HG03196 (cell line): ENCODE data around the gene RER1.

ENCODE experiments used
- ATAC-seq: cut with Tn5 transposase; IDR thresholded peaks from one replicate; pipeline ENCODE4 v1.9.1; 2021; ENCODE audit not compliant: unreplicated experiment

RER1 gene

DNA sequence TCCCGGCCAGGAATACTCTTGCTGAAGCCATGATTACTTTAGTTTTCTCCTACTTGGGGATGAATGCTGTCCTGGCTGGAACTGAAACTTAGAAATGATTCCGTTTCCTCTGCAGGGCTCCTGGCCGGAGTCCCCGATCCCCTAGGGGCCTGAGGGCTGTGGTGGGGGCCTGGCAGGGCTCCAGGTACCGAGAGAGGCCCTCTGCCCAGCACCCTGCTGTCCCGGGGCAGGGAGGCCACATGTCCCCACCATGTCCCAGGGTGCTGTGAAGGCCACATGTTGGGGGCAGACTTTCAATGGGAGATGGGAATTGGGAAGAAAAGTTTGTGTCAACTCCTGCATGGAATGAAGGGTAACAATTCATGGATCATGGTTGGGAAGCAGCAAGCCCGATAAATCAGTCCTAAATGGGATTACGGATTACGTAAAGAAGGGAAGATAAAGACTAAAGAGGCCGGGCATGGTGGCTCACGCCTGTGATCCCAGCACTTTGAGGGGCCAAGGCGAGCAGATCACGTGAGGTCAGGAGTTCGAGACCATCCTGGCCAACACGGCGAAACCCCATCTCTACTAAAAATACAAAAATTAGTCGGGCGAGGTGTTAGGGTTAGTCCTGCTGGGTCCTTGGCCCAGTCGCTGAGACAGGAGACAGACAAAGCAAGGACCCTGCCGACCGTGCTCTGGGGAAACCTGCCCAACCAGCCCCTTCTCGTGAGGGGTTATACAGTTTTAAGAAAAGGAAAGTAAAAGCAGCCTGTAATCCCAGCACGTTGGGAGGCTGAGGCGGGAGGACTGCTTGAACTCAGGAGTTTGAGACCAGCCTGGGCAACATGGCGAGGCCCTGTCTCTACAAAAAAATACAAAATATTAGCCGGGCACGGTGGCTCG lies 37.8 kb upstream of the RER1 start:
- ATAC-seq: no peak

DNA sequence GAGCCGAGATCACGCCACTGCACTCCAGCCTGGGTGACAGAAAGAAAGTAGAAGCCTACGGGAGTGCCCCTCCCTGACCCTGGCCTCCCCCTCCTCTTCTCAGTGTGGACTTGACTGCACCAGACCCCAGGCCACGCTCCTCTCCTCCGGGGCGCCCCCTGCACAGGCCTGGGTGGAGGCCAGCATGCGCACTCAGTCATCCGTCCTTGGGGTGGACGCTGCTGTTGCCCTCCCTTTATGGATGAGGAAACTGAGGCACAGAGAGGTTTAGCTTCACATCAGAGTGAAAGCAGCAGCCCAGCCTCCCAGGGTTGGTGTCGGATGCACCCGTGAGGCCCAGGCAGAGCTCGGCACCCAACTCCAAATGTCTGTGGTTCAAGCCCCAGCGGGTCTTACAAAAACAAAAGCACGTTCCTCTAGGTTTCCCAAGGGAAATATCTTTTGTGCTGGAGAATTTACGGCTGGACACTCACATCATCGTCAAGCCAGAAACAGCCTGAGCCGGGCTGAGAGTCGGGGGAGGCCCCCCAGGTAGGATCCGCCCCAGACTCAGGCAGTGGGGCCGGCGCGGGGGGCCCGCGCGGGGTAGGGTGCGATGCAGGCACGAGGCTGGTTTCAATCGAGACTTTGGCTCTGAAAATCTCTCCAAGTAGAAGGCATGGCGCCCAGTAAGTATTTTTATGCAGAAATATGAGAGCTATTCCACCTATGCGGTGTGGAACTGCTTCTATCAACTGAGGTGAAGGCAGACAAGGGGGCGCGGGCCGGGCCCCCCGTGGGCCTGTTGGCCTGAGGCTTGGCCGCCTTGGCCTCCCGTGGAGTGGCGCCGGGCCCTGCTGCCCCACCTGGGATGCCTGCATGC lies 36.9 kb upstream of the RER1 start:
- no peak for ATAC-seq

DNA sequence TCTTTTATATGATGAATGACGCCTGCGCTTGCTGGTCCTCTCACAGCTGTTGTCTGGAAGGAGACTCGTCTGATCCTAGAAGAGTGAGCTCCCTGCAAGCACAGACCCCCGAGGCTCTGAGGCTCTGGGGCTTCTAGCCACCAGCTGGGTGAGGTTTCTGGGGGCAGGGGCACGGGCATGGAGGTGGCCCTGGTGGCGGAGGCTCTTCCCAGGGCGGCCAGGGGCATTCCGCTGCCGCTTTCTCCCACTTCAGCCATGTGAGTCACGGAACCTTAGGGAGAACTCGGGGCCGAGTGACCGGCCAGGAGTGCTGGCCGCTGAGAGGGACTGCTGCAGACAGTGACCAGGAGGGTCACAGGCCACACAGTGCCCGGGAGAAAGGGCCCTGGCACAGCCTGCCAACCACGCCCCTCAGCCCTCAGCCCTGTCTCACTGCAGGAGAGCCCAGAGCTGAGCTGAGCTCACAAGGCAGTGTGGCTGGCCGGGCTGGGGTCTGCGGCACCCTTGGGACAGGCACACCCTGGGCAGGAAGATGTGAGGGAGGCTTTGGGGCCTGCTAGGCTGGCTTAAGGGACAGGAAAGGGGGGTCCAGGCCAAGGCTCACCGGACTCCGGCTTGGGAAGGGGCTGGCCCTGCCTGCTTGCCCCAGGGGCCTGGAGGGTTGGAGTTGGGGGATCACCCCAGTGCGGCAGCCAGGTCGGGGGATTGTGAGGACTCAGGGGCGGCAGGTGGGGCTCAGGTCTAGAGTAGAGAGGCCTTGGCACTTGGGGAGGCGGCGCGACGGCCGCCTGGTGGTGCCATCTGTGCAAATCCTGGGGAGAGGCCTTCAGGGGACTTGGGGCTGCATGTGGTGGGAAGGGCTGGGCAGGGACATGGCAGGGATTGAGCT lies 36.0 kb upstream of the RER1 start:
- no peak for ATAC-seq

DNA sequence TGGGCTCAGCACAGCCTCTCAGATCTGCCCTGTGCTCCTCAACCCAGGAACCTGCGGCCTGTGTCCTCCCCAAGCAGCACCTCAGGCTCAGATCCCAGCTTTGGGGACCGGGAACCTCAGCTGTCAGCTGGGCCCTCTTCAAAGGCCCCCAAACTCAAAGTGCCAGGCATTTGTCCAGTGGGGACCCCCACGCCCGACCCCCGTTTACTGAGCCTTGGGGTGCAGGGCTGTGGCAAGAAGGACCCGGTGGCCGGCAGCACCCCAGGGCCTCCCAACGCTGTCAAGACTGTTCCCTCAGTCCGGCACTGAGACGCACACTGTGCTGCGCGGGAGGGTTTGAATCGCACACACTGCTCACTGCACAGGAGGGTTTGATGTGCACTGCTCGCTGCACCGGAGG lies 35.2 kb upstream of the RER1 start:
- no peak for ATAC-seq

DNA sequence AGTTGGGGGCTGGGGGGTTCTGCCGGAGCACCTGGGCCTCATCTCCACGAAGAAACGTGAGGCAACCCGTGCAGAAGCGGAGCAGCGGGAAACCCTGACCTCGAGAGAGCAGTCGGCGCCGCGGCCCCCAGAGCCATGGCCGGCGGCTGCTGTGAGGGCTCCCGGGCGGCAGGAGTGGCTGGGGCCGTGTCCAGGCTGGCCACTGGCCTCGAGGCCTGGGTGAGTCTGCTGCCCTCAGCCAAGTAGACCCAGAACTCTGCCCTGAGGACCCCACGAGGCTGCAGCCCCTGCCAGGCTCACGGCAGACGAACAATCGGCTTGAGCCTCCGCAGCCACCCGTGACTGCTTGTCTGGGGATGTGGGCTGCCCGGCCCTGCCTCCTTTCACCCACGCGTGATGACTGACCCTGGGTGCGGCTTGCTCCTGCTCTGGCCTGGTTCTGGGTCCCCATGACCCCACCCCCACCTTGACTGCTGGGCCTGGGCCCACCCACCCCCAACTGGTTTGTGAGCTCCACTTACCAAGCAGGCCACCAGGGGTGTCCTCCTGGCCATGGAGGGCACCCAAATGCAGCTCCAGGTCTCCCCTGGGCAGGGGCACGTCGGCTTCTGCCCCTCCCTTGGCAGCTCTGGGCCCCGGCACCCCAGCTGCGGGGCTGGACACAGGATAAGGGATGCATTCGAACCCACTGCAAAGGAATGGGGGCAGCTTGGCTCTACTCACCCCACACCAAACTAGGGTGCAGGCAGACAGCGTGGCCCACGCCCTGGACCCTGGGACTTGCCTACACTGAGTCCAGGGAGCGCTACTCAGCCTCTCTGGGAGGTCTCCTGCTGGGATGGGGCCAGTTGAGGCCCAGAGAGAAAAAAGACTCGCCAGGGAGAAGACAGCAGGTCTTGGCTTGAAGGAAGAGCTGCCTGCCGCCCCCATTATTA lies 34.5 kb upstream of the RER1 start:
- ATAC-seq: no peak

DNA sequence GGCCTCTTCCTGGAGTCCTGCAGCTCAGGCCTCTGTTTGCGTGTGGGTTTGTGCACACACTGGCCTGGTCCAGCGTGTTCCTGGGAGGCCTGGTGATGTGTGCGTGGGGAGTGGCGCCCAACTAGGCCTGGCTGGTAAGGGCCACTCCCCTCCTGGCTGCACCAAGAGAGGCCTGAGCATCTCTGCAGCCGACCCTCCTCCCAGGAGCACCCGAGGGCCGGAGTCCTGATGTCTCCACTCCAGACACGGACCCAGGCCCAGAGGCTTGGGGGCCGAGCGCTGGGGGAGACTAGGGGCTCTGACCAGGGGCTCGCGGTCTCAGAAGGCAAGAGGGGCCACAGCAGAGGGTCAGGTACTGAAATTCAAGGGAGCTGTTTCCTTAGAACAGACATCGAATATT lies 33.6 kb upstream of the RER1 start:
- ATAC-seq: no peak

DNA sequence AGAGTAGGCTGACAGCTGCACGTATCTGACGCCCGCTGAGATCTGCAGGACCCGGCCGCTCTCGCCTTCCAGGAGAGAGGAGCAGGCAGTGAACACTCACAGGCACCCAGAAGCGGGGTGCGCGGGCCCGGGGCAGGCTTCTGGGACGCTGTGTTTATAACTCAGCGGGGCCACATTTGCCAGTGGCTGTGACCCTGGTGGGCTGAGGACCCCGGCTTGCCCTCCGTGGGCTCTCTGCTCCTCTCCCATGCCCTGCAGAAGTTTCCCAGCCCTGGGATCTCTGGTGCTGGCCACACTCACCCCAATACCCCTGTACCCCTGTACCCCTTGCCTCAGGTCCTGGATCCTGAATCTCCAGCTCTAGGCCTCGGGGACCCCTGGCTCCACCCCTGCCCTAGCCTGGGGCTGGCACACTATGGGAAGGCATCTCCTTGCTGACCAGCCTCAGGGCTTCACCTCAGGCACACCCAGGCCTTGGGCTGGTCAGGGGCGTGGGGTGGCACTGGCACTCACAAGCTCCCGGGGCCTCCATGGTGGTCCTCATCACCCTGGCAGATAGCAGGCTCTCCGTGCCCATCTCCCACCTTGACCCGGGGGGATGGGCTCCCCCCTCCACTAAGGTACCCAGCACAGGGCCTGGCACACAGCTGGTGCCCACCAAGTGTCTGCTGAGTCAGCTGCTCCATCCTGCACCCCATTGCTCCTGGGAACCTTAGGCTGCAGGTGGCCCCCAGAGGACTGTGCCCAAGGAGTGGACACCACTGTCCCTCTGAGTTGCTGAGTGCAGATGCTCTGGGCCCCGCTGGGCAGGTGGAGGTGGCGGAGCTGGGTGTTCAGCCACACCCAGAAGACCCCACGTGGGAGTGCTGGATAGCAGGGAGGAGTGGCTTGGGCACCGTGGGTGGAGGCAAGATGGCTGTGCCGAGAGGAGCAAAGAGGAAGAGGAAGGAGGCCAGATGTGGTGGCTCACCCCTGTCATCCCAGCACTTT lies 32.7 kb upstream of the RER1 start:
- ATAC-seq: no peak

DNA sequence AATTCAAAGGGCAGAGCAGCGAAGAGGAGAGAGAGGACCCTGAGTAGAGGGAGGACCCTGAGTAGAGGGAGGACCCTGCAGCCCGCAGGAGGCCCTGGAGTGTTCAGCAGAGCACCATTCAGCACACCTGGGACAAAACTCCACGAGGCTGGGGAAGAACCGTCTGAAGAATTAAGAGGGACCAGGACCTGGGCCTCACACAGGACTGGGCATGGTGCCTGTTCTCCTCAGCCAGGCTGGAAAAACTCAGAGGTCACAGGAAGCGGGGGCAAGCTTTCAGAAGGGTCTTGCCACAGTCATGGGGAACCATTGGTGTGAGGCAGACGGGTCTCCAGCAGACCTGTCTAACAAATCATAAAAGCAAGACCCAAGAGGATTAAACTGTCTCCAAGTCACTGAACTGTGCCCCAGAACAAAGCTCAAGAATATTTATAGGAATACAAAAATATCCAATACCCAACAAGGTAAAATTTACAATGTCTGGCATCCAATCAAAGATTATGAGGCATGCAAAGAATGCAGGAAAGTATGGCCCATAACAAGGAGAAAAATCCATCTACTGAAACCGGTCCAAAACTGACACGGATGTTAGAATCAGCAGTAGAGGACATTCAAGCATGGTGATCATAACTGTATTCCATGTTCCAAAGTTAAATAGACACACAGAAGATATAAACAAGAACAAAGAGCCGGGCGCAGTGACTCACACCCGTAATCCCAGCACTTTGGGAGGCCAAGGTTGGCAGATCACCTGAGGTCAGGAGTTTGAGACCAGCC lies 30.9 kb upstream of the RER1 start:
- ATAC-seq: no peak

DNA sequence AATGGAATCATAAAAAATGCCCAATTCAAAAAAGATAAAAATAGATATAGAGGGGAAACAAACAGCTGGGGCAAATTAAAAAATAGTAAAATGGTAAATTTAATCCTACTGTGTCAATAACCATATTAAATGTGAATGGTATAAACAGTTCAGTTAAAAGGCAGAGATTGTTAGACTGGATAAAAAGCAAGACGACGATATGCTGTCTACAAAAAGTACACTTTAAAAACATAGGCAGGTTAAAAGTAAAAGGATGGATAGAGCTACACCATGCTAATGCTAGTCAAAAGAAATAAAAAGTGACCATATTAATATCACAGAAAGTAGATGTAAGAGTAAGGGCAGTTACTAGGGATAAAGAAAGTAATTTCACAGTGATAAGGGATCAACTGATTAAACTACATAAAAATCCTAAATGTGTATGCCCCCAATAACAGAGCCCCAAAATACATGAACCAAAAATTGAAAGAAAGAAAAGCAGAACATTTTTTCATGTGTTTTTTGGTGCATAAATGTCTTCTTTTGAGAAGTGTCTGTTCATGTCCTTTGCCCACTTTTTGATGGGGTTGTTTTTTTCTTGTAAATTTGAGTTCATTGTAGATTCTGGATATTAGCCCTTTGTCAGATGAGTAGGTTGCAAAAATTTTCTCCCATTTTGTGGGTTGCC lies 27.7 kb upstream of the RER1 start:
- ATAC-seq: no peak

DNA sequence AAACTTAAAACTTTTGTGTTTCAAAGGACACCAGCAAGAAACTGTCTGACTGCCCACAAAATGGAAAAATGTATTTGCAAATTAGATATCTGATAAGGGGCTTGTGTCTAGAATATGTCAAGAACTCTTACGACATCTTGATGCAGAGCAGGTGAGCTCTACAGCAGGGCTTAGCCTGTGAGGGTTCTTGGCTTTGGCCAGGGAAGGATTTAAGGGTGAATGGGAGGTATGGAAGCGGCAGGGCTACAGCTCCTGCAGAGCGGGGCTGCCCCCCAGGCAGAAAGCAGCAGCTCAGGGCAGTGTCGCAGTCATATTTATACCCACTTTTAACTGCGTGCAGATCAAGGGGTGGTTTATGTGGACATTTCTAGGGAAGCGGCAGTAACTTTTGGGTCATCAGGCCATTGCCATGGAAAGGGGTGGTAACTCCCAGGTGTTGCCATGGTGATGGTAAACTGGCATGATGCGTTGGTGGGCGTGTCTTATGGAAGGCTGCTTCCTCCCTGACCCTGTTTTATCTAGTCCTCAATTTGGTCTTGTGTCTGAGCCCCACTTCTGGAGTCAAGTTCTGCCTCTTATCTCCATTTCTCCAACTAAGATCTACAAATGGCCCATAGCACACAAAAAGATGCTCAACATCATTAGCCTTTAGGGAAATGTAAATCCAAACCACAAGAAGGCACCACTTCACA lies 23.4 kb upstream of the RER1 start:
- no peak for ATAC-seq

DNA sequence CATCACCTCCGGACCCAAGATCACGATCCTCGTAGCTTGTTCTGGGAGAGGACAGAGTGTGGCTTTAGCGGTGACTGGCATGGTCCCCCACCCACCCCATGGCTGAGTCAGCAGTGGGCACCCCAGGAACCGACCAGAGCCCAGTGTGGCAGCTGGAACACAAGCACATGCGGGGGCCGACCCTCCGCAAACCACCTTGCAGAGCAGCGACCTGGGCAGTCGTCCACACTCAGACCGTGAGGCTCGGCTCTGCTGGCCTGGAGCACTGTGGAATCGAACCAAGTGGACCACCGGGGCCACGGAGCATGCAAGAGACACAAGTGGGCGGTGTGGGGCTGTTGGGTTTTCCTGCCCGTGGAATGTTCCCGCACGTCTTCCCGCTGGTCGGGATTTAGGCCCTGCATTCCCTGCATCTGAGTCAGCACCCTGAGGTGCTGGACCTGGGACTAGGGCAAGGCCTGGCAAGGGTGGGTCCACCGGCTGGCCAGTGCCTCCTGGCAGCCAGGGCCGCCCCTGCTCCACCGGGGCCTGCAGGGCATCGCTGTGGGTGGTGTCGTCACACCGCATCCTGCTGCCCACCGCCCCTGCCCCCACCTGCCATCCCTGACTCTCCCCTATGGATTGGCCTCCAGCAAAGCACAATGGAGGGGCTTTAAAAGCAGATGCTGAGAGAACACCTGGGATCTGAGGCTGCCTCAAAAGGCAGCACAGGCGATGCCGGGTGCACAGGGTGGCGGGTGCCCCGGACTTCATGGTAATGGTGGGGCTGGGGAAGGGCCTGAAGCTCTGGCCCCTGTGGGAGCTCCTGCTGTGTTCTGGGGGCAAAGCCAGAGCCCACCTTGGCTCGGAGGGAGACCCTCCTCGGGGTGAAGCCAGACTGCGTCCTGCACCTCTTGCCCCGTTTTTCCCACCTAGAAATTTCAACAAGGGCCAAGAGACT lies 18.8 kb upstream of the RER1 start:
- ATAC-seq: no peak

DNA sequence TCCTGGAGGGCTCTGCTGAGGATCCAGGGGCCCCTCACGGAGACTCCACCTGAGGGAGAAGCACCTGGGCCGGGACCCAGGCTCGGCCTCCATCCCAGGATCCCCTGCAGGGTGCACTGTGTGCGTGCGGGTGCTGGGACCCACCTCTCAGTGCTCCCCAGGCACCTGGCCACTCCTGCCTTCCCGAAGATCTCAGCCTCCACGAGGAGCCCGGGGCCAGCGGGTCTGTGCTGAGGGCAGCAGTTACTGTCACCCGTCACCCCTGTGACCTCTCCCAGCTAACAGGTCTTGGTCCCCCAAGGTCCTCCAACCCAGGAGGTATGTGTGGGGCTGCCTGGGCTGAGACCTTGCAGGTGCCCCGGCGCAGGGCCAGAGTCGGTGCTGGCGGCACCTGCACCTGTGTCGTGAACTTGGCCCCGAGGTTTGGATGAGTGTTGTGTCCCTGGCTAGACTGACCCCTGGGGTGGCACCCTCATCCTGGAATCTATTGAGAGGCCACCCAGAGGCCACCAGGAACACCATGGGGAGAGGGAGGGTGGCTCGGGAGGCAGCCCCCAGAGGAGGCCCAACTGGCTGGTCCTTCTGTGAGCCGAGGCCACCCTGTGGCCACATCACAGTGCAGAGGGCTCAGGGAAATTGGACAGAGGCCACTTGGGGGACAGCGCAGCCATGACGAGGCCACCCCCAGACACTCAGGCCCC lies 17.9 kb upstream of the RER1 start:
- no peak for ATAC-seq

DNA sequence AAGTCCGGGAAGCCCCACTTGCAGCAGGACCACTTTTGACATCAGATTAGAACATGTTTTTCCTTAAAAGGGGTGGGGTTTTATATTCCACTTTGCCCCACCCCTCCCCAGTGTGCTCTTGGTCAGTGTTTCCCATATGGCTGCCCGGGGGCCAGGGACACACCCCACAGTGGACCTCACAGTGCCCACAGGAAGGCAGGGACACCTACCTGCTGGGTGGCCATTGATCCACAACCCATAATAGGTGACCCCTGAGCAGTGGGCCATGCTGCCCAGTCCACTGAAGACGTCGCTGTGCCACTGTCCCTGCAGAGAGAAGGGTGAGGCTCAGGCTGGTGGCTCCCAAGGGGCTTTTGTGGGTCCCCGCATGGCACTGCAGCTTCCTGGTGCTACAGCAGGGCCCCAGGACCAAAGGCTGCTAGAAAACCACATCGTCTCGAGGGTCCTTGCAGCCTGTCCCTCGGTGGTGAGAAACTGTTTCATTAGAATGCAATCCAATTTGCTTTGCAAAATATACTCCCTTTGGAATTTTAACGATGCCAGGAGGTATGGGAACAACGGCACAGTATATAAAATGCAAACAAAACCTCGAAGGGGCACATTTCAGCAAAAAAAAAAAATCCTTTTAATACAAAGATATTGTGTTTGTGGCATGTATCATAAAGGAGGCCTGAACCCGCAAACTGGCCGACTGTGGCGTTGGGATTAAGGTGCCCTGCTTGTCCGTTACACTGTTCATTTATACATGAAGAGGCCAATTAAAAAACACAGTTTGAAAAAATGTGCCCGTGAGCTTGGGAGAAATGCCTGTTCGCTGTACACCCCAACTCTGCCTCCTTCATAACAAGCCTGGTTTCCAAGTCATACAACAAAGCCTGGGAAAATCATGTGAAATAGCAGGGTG lies 17.1 kb upstream of the RER1 start:
- ATAC-seq: no peak

DNA sequence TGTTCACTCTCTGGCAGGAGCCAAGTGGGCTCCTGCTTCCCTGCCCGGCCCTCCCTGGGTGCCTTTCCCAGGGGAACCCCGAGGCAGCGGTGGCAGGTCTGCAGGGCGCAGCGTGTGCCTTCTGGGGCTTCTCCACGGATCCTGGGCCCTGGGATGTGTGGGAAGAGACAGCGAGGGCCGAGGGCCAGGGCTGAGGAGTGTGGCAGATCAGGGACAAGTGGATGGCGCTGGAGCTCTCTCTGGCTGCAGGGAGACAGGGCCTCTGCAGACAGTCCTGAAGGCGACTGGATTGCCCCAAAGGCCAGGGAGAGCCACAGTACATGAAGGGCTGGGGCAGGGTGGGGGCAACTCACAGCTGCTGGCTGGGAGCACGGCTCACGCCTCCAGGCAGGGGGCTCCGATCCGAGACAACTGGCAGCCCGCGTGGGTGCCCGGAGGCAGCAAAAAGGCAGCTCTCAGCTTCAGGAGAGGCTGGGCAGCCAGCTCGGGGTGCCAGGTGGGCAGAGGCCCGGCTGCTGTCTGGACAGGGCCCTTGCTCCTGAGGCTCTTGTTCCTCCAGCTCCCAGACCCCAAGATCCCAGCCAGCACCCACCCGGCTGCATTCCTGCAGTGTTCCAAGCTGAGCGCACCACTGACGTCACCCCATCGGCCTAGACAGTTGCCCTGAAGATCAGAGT lies 16.3 kb upstream of the RER1 start:
- ATAC-seq: no peak
